WI38 (cell line): ENCODE results near the gene SCARF1.
"Not testable (repeated sequence)": the region's sequence is repeated elsewhere in the genome, so short reads cannot be mapped to it uniquely, and the experiment has no call there.

Experiments
- H3K4me3 ChIP-seq: 2 replicates; pipeline ENCODE4 v1.5.1; 2011; ENCODE audit warnings: low read depth, mild to moderate bottlenecking, control low read depth, low read length
- CTCF ChIP-seq: IDR thresholded peaks from 2 replicates; pipeline ENCODE4 v1.5.1; 2012; ENCODE audit warnings: low read depth, mild to moderate bottlenecking, control low read depth, low read length

Gene SCARF1

GRCh38 chr17:1645207-1646171, at the start of gene SCARF1:
TSS of gene SCARF1 (minus strand) at chr17:1645732. CDS start at chr17:1645697, 35 bp downstream.
- no peak within 1 kb of the TSS for H3K4me3 ChIP-seq
- no peak for TF ChIP-seq CTCF

DNA sequence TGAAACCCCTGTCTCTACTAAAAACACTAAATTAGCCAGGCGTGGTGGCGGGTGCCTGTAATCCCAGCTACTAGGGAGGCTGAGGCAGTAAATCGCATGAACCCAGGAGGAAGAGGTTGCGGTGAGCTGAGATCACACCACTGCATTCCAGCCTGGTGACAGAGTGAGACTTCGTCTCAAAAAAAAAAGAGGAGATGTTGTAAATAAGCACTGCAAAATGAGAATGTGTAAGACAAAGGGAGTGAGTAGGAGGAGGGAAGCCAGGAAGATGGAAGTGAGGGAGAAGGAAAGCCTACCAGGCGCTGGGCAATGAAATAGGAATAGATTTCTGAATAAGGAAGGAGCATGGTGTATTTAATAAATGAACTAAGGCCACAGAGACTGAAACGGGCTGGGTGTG, 47.8 kb upstream of the SCARF1 start:
- H3K4me3 ChIP-seq, result no peak overlapping the region
- no peak for TF ChIP-seq CTCF

DNA sequence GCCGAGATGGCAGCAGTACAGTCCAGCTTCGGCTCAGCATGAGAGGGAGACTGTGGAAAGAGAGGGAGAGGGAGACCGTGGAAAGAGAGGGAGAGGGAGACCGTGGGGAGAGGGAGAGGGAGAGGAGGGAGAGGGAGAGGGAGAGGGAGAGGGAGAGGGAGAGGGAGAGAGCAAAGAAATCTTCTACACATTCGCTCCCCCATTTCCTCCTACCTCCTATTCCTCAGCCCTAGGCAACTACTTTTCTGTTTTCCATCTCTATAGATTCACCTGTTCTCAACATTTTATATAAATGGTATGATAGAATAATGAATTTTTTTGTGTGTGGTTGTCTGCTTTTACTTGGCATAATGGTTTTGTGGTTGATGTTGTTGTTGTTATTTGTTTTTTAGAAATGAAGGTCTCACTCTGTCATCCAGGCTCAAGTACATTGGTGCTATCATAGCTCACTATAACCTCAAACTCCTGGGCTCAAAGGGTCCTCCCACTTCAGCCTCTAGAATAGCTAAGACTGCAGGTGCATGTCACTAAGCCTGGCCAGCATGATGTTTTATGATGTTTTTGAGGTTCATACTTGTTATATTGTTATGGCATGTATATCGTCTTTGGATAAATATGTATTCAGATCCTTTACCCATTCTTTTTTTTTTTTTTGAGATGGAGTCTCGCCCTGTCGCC, 45.2 kb upstream of the SCARF1 start:
- no peak overlapping the region for H3K4me3 ChIP-seq
- no peak for TF ChIP-seq CTCF

DNA sequence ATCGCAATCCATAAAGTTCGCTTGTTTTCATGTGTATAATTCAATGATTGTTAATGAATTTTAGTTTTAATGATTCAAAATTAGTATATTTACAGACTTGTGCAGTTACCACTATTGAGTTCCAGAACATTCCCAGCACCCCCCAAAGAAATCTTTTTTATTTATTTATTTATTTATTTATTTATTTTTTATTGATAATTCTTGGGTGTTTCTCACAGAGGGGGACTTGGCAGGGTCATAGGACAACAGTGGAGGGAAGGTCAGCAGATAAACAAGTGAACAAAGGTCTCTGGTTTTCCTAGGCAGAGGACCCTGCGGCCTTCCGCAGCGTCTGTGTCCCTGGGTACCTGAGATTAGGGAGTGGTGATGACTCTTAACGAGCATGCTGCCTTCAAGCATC, 42.9 kb upstream of the SCARF1 start:
- not testable (repeated sequence) for H3K4me3 ChIP-seq

- H3K4me3 ChIP-seq, result no peak overlapping the region
- no peak for TF ChIP-seq CTCF
These were observed 40.6 kb upstream of the SCARF1 start for GRCh38 chr17:1686086-1686485.

- peak within 1 kb of the TSS; percentile 87 for H3K4me3 ChIP-seq
- no peak for TF ChIP-seq CTCF
These were observed 39.1 kb upstream of the SCARF1 start, which contains the start of gene PRPF8 for GRCh38 chr17:1684378-1685189. TSS of gene PRPF8 (minus strand) at chr17:1684867. CDS start at chr17:1684571, 296 bp downstream.

GRCh38 chr17:1683459-1683858, 37.9 kb upstream of the SCARF1 start:
- H3K4me3 ChIP-seq, result peak overlapping the region; percentile 87
- no peak for TF ChIP-seq CTCF
